GM18873 (cell line): ENCODE measurements around the gene DMRT1.

Source experiments
- ATAC-seq: cut with Tn5 transposase; IDR thresholded peaks from one replicate; pipeline ENCODE4 v1.9.1; 2021; ENCODE audit warnings: mild to moderate bottlenecking, moderate library complexity, moderate number of reproducible peaks; ENCODE audit not compliant: unreplicated experiment, low FRiP score

The DMRT1 gene

GRCh38 chr9:917730-918129 lies 76.2 kb downstream of the DMRT1 start:
- no peak for ATAC-seq

- no peak for ATAC-seq
These were observed 79.4 kb downstream of the DMRT1 start for GRCh38 chr9:920927-921326.

- ATAC-seq: no peak
These were observed 80.7 kb downstream of the DMRT1 start for GRCh38 chr9:922171-922570.

- ATAC-seq: no peak
These were observed 81.2 kb downstream of the DMRT1 start for GRCh38 chr9:922731-923130.

GRCh38 chr9:926976-927375 lies 85.5 kb downstream of the DMRT1 start:
- no peak for ATAC-seq

GRCh38 chr9:928363-929042 lies 87.0 kb downstream of the DMRT1 start:
- no peak for ATAC-seq

GRCh38 chr9:929719-930118 lies 88.2 kb downstream of the DMRT1 start:
- no peak for ATAC-seq

- no peak for ATAC-seq
These were observed 91.9 kb downstream of the DMRT1 start for GRCh38 chr9:933356-933755.

GRCh38 chr9:935348-935965 lies 94.0 kb downstream of the DMRT1 start:
- no peak for ATAC-seq

- no peak for ATAC-seq
These were observed 101.5 kb downstream of the DMRT1 start for GRCh38 chr9:942805-943580.

GRCh38 chr9:947985-948384 lies 106.5 kb downstream of the DMRT1 start:
- ATAC-seq: no peak

- no peak for ATAC-seq
These were observed 107.0 kb downstream of the DMRT1 start for GRCh38 chr9:948497-948896.

- no peak for ATAC-seq
These were observed 108.6 kb downstream of the DMRT1 start for GRCh38 chr9:950139-950538.

GRCh38 chr9:952546-952945 lies 111.0 kb downstream of the DMRT1 start:
- no peak for ATAC-seq

- ATAC-seq: no peak
These were observed 117.6 kb downstream of the DMRT1 start for GRCh38 chr9:959105-959504.

GRCh38 chr9:959914-960313 lies 118.4 kb downstream of the DMRT1 start:
- ATAC-seq: no peak

- no peak for ATAC-seq
These were observed 120.5 kb downstream of the DMRT1 start for GRCh38 chr9:962023-962422.

GRCh38 chr9:965497-965896 lies 124.0 kb downstream of the DMRT1 start:
- no peak for ATAC-seq

- ATAC-seq: no peak
These were observed 125.4 kb downstream of the DMRT1 start for GRCh38 chr9:966870-967269.

GRCh38 chr9:967436-967835 lies 125.9 kb downstream of the DMRT1 start:
- ATAC-seq: no peak

GRCh38 chr9:967903-968641 lies 126.6 kb downstream of the DMRT1 start:
- ATAC-seq: no peak
